ENCODE results near the gene TXK.

TXK gene

DNA sequence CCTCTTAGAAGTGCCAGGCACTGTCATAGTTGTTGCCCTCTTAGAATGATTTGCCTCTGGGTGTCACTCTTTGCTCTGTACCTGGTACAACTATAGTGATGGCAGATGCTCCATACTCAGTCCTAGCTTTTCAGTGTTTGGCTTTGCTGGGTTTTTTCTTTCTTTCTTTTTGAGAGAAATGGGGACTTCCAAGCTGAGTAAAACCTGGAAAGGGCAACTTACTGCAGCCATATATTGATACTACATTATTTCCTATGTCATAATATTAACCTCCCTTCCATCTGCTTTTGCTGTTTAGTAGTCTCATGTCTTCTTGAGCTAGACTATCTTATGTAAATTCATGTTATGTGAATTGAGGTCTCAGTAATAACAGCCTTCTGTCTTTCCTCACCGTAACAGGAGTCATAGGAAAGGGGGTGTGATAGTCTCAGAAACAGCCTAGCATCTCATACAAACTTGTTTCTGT, 68.4 kb downstream of the TXK start:
- DNase-seq (ENCODE audit: low spot score) = no peak
- Histone ChIP-seq H3K4me3 (no peak overlapping the region), H3K27ac (no peak overlapping the region)
- TF ChIP-seq, protein P1, sequence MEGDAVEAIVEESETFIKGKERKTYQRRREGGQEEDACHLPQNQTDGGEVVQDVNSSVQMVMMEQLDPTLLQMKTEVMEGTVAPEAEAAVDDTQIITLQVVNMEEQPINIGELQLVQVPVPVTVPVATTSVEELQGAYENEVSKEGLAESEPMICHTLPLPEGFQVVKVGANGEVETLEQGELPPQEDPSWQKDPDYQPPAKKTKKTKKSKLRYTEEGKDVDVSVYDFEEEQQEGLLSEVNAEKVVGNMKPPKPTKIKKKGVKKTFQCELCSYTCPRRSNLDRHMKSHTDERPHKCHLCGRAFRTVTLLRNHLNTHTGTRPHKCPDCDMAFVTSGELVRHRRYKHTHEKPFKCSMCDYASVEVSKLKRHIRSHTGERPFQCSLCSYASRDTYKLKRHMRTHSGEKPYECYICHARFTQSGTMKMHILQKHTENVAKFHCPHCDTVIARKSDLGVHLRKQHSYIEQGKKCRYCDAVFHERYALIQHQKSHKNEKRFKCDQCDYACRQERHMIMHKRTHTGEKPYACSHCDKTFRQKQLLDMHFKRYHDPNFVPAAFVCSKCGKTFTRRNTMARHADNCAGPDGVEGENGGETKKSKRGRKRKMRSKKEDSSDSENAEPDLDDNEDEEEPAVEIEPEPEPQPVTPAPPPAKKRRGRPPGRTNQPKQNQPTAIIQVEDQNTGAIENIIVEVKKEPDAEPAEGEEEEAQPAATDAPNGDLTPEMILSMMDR (IDR thresholded peaks at IDR 0.05) = no peak

DNA sequence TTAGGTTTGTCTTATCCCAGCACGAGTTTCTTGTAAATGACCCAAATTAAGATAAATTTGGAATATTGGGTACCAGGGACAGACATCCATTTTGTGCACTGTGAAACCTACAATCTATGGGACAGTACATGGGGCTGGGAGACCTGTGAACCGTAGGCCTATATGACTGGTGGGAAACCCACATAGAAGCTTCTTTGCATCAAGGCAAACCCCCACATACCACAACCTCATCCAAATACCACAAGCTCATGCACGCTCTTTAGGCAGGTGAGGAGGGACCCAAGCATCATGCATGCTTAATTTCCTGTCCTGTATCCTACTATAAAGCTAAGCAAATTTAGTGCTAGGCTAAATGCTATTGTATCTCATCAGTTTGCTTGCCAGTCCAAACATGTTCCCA, 69.7 kb downstream of the TXK start:
- no peak for DNase-seq (ENCODE audit: low spot score)
- TF ChIP-seq, protein P1 (IDR thresholded peaks at IDR 0.05) = no peak
- no peak overlapping the region for H3K4me3 ChIP-seq
- no peak overlapping the region for H3K27ac ChIP-seq

DNA sequence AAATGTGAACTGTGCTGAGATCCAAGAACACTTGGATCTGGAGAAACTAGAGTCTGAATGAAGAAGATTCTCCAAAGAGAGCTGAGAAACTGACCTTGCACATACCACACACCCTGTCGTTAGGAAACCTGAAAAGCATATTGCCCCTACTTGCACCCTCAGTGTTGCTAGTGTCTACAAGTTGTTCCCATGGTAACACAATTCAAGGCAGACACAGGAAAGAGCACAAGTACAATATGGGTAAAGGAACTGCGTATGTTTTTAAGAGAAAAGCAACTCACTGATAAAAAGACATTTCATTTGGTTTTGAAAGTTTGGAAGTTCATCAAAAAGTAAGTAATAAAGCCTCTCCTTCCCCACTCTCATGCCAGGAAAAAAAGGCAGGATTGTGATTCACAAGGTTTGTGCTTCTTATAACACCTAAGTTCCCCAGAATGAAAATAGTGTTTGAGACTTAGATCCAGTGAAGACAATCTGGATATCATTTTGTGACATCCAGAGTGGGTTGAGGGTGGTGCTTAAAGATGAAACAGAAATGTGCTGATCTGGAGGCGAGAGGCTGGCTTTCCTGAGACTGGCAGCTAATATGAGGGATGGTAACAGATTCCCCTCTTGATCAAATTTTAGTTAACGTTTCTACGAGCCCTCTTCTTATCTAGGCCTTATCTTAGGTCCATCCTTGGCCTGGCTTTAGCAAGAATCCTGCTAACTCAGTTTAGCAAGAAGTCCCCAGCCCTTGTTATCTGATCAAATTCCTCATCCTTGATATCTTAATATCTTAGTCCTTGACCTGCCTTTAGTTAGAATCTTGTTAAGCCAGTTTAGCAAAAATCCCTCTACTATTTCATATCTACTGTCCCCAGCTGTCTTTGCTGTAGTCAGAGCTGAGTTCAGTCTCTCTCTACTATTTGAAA, 75.2 kb downstream of the TXK start:
- TF ChIP-seq, protein P1 (IDR thresholded peaks at IDR 0.05) = no peak
- no peak overlapping the region for H3K4me3 ChIP-seq
- no peak overlapping the region for H3K27ac ChIP-seq
- DNase-seq (ENCODE audit: low spot score) = no peak

DNA sequence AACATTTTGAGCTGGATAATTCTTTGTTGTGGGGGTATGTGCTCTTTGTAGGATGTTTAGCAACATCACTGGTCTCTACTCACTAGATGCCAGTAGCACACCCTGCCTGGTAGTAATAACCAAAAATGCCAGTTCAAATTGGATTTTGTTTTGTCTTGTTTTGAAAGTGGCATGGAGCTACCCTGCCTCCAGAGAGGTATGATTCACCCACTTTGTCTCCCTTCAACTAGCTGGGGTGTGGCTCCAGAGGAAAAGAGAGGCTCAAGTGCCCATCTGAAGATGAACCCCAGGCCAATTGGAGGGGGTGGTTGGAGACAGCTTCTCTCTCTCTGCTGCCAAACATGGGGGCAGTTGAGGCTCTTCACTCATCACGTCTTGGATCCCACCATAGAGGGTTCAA, 83.0 kb downstream of the TXK start:
- TF ChIP-seq, protein P1 (IDR thresholded peaks at IDR 0.05) = no peak
- DNase-seq (ENCODE audit: low spot score) = no peak
- Histone ChIP-seq H3K4me3 (no peak overlapping the region), H3K27ac (no peak overlapping the region)

DNA sequence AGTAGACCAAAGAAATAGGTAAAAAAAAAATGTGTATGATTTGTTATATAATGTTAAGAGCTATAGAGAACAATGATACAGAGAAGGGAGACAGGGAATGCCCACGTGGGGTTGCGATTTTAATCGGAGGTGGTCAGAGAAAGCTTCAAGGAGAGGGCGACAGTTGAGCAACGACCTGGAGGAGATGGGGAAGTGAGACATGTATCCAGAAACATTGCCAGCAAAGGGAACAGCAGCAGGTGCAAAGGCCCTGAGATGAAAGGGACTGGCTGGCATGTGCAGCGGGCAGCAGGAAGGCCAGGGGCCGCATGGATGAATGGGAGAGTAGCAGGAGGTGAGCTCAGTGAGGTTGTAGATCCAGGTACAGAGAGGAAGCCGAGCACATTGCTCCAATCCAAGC, 84.6 kb downstream of the TXK start:
- no peak overlapping the region for H3K4me3 ChIP-seq
- TF ChIP-seq, protein P1 (IDR thresholded peaks at IDR 0.05) = no peak
- no peak for DNase-seq (ENCODE audit: low spot score)
- no peak overlapping the region for H3K27ac ChIP-seq

DNA sequence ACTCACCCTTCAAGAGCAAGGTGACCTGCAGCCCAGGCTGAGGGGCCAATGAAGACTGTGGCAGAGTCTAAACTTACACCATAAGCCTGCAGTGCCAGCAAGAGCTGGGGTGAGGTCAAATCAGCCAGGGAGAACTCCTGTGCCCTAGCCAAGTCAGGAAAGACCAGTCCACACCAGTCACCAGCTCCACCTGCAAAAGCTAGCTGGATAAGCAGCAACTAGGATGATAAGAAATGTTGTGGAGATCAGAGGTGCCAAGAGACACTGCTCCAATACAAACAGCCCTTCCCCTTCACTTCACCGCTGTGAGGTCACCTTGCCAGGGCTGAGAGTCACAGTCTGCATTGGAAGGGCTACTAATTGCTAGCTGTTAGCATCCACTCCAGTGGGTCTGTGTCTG, 86.2 kb downstream of the TXK start:
- DNase-seq (ENCODE audit: low spot score) = no peak
- no peak overlapping the region for H3K27ac ChIP-seq
- TF ChIP-seq, protein P1 (IDR thresholded peaks at IDR 0.05) = no peak
- no peak overlapping the region for H3K4me3 ChIP-seq

DNA sequence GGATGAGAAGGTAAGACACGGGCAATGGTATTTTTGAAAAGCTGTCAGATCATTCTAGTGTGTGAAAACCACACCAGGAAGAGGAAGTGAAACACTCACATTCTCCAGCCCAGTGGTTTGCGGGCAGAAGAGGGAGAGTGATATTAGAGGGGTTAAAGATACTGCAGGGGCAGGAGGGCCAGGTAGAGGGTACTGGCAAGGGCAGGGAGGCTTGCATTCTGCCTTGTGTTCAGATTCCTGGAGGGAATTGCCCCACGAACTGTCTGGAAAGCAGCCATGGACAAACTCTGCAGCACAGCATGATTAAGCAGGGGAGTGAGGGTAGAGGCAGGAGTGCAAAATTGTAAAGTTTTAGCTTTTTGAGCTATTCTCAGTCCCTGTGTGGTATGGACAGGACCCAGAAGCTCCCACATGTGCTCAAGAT, 86.6 kb downstream of the TXK start:
- no peak overlapping the region for H3K27ac ChIP-seq
- no peak overlapping the region for H3K4me3 ChIP-seq
- TF ChIP-seq, protein P1 (IDR thresholded peaks at IDR 0.05) = no peak
- DNase-seq (ENCODE audit: low spot score) = no peak
